Sigmoid colon (tissue), 4 donors: ENCODE measurements around the gene ST13.

Source experiments
- CTCF ChIP-seq, 4 experiments: fragments of 450-650 bp in 3 of 4; fragments of 200-600 bp in 1 of 4; IDR thresholded peaks; one replicate each; pipeline ENCODE4 v1.5.1; 2016 to 2019; ENCODE audit warnings: antibody characterized with exemption in 4 of 4, mild to moderate bottlenecking in 3 of 4, moderate library complexity in 2 of 4
- EP300 ChIP-seq, 4 donors: sonication (generic); formaldehyde crosslinking; IDR thresholded peaks; one replicate each; pipeline ENCODE4 v1.6.1; 2017; ENCODE audit warnings: antibody characterized with exemption in 4 of 4
- POLR2A ChIP-seq, 2 donors: fragments of 450-650 bp; IDR thresholded peaks; one replicate each; pipeline ENCODE4 v1.6.1; 2016; ENCODE audit warnings: antibody characterized with exemption in 2 of 2, mild to moderate bottlenecking in 2 of 2, moderate library complexity in 2 of 2
- POLR2AphosphoS5 ChIP-seq, 4 donors: sonication (generic); formaldehyde crosslinking; IDR thresholded peaks; one replicate each; pipeline ENCODE4 v1.6.1; 2017; ENCODE audit warnings: antibody characterized with exemption in 4 of 4

GRCh38 chr22:40853333-40853732 is 3.1 kb downstream of the ST13 start:
- TF ChIP-seq CTCF (IDR thresholded peaks at IDR 0.05): no peak
- no peak for TF ChIP-seq POLR2AphosphoS5 (IDR thresholded peaks at IDR 0.05)
- TF ChIP-seq EP300 (IDR thresholded peaks at IDR 0.05): no peak
- no peak for TF ChIP-seq POLR2A (IDR thresholded peaks at IDR 0.05)
